Stimulated activated CD8-positive, alpha-beta memory T cell treated with anti-CD3 and anti-CD28 coated beads, Interleukin-15, amount 100 ng/mL, for 24 hours (primary cell): ENCODE data around the gene KDM4C.
"Not testable (repeated sequence)": the region's sequence is repeated elsewhere in the genome, so short reads cannot be mapped to it uniquely, and the experiment has no call there.

Experiments used
- DNase-seq: peaks from one replicate; pipeline ENCODE4 v3.0.0-alpha.2; 2020; ENCODE audit warnings: low read depth

Gene KDM4C

GRCh38 chr9:7172154-7173115, 414.7 kb downstream of the KDM4C start:
- DNase-seq = no peak

DNA sequence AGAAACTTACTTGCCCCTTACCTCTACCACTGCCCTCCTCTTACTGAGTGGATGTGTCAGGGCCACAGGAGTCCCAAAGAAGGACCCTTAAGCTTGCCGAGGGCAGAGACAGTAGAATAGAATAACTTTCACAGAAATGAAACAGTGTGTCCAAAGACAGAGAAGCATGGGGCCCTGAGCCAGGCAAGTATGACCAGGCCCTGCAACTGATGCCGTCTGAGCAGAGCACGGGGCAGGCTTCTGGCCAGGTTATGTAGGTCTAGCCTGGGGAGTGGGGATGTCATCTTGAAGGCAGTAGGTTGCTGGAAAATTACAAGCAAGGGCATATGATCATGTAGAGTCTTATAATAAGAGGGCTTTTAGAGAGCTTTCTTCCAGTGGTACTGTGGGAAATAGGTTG, 415.4 kb downstream of the KDM4C start:
- DNase-seq = no peak

- no peak for DNase-seq
These were observed 416.5 kb downstream of the KDM4C start for GRCh38 chr9:7174301-7174700.

GRCh38 chr9:7174884-7175283, 417.1 kb downstream of the KDM4C start:
- DNase-seq = no peak

- DNase-seq = no peak
These were observed 418.8 kb downstream of the KDM4C start for GRCh38 chr9:7176561-7176960.

- no peak for DNase-seq
These were observed 419.6 kb downstream of the KDM4C start for GRCh38 chr9:7177383-7177782.

DNA sequence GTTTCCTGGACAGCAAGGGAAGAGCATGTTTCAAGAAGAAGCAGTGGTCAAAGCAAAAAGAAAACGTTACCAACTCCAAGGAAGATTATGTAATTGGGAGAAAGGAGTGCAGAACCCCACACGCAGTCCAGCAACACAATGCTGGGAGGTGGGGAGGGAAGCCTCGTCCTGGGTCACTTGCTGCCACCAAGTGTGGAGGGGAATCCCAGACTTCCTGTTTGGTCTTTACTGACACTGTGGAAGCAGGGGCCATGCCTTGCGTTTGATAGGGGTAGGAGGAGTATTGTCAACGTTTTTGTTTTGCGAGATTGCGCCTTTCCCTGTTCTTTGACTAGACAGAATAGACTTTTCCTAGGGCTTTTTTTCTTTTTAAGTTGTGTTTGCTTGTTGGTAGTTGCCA, 421.0 kb downstream of the KDM4C start:
- DNase-seq = no peak

DNA sequence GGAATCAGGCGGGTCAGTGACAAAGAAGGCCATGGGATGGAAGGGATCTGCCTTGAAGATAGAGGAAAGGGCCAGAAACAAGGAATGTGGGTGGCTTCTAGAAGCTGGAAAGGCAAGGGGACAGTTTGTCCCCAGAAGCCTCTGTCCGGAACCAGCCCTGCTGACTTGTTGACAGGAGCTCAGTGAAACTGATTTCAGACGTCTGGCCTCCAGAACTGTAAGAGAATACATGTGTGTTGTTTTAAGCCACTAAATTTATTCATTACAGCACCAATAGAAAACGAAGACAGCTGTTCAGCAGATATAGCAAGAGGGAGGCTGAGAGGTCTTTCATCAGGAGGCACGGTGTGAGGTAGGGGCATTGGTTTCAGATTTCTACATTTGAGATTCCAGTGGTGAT, 422.5 kb downstream of the KDM4C start:
- DNase-seq = no peak

- not testable (repeated sequence) for DNase-seq
These were observed 425.4 kb downstream of the KDM4C start for GRCh38 chr9:7183139-7183538.

DNA sequence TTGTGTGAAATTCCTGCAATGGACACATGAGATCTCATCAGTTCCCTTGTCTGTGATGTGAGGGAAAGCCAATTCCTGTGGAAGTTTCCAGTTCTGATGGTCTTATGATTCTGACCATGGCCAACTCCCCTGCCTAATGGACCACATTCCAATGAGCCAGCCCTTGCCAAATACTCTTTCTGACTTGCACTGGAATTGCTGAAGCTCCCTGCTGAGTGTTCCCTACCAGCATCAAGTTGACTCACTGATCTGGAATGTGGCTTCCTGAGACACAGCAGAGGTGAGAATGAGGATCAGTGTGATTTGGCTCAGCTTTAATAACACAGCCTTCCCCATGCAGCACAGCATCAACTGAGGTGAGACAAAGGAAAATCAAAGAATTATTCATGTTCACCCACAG, 427.8 kb downstream of the KDM4C start:
- no peak for DNase-seq

- no peak for DNase-seq
These were observed 428.4 kb downstream of the KDM4C start for GRCh38 chr9:7186175-7186574.

GRCh38 chr9:7192266-7192665, 434.5 kb downstream of the KDM4C start:
- DNase-seq = no peak

DNA sequence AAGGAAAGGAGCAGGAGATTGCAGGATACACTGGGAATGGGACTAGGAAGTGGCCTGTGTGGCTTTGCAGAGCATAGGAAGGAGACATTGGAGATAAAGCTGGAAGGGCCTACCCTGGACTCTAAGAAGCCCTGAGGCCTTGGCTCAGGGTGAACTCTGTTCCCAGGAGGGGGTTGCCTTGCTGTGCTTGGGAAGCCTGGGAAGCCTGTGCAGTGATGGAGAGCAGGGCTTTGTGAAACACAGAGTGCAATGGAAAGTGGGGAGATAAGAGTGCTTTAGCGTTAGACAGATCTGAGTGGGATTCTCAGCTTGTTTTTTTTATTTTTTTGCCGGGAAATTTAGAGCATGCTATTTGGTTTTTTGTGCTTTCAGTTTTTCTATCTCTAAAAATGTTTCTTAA, 437.8 kb downstream of the KDM4C start:
- no peak for DNase-seq

- no peak for DNase-seq
These were observed 438.7 kb downstream of the KDM4C start for GRCh38 chr9:7196467-7196866.

DNA sequence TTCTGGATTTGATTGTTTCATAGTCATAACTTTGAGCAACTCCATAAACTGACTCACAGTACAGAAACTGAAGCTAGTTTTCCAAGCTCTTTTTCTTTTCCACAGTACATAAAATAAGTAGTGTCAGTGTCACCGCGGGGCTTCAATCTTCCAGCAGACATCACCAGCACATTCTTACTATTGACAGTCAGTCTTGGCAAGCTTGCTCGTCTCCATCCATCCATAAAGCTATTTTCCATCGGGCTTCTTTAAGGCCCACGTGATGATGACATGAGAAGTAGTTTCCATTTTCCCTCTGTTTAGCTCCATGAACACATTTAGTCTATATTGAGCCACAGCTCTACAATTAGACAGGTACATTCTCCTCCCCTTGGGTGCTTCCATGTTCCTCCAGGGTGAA, 443.4 kb downstream of the KDM4C start:
- DNase-seq = no peak

DNA sequence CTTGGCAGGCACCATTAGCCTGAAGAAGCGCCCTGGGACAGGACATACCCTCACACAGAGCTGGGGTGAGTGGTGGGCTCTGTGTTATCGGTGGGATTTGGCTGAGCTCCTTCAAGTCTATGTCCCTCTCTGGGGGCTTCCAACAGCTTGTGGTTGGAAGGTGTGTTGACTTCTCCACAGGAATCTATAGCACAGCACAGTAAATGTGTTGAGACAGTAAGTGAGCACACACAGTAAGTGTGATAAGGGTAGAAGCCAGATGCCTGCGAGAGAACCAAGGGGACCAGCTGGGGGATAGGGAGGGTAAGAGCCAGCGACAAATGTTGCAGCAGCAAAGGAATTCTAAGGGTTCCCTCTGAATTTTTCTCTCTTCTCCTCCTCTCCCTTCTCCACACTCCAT, 448.0 kb downstream of the KDM4C start:
- DNase-seq = no peak

DNA sequence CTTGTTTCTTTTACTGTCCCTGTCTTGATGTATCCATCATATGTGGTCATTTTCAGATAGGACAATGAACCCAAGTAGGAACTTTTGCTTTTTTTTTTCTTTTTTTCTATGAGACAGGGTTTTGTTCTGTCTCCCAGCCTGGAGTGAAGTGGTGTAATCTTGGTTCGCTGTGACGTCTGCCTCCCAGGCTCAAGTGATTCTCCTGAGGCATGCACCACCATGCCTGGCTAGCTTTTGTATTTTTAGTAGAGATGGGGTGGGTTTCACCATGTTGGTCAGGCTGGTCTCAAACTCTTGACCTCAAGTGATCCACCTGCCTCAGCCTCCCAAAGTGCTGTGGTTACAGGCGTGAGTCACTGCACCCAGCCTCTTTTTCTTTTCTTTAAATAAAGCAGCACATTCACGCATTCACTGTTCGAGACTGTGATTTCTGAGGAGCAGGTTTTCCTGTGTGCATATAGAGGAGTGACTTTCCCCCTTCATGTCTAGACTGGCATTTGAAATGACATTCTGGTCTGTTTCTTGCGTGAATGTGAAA, 448.5 kb downstream of the KDM4C start:
- no peak for DNase-seq

DNA sequence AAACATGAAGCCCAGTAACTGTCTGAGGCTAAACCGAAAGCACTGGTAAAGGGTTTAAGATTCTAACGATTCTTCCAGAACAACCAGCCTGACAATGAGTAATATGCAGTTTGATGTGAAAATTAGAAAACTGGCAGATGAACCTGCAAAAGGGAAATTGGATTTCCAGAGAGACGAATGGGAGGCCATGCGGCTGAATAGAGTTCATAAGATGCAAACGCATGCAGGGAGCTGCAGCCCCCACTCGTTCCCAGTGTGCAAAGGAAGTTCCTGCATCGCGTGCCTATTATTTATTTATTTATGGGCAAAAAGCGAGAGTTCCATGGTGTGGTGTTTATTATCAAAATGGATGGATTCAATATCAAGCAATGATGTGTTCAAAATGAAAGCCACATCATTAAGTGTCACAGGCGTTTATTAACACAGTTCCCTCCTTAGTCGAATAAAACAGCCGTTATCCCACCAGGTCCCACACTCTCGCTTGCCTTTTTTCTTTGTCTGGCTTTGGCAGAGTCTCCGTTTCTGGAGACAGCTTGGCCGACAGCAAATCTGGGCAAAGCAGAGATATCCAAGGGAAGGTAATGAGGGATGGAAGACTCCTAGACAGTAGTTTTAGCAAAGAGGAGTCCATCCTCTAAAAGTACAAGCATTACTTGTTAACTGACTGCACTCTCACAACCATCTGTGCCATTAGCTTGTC, 451.4 kb downstream of the KDM4C start:
- DNase-seq = no peak

- no peak for DNase-seq
These were observed 452.2 kb downstream of the KDM4C start for GRCh38 chr9:7209990-7210389.

- DNase-seq = no peak
These were observed 453.3 kb downstream of the KDM4C start for GRCh38 chr9:7210854-7211637.

DNA sequence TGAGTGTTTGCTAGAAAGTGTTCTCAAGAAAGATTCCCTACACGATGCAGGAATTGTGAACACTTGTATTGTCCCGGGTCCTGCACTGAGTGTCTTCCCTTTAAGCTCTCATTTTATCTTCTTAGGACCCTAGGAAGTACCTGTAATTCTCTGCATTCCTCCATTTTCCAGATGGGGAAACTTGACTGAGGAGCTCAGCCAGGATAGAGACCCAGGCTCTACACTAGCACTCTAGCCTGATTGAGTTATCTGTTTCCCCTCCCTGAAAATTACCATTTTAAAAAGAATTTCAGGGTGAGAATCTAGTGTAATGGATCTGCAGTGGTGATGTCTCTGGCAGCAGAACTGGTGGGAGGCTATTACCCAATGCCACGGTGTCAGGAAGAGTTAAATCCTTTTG, 453.9 kb downstream of the KDM4C start:
- no peak for DNase-seq

GRCh38 chr9:7212101-7212500, 454.3 kb downstream of the KDM4C start:
- DNase-seq = no peak
